Measurements from ENCODE around the gene JPT2. TPM values are rescaled to one million over a fixed set of nuclear protein-coding genes. Genes with fewer than 3 reads are reported as not detected.
"Not testable (repeated sequence)": the region's sequence is repeated elsewhere in the genome, so short reads cannot be mapped to it uniquely, and the experiment has no call there.

JPT2 gene
- polyA plus RNA-seq, 4 donors = 76.4 to 95.3 (median 82.2) TPM

DNA sequence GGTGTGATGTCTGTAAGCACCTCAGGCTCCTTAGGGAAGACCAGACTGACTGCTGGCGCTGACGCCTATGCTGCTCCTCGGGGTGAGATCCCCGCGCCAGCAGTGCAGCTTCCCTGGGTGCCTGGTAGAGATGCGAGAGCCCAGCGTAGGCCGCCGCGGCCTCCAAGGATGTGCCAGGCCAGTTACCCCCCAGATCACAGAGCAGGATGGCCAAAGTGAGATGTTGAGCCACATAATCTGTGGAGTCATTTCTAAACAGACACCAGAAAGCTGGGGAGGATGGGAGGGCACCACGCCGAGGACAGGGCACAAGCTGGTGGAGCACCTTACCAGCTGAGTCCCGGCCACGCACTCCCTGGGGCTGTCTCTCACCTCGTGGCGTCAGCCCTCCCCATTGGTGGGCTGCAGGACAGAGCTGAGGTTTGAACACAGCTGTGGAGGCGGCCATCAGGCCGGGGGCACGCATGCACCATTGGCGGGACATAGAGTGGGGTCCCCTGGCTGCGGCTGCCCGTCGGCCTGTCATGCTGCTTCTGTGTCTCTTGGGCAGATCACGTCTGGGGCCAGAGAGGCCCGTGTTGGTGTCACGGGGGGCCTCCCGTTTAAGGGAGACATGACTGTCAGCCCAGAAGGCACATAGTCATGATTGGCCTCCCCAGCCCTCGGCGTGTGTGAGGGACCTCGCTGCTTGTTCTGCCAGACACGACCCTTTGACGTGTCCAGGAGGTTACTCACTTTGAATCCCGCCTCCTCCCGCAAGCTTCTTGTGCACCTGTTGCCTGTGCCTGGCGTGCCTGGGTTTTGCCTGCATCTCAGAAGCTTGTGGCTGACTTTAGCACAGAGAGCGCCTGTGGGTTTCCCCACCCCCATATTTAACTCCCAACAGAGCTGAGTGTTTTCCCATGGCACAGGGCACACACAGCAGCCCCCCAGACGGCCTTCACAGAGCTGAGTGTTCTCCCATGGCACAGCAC, 49.9 kb downstream of the JPT2 start:
- no peak for DNase-seq (ENCODE audit: low read depth in 4 of 4, low spot score in 3 of 4)

DNA sequence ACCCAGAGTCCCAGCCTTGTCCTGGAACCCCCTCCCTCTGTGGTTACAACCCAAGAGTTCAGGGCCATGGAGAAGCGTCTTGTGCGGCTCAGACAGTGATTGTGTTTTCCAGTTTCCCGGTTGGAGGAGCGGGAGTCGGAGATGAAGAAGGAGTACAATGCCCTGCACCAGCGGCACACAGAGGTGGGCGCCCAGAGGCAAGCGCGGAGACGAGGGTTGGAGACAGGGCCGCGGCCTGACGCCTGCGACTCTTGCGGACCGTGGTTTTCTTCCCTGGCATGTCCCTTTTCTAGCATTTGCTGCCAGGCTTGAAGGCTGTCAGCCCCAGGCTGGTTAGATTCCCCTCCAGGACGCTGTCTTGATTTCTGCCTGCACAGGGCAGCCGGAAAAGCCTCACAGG, 50.9 kb downstream of the JPT2 start:
- no peak for DNase-seq (ENCODE audit: low read depth in 4 of 4, low spot score in 3 of 4)

- no peak for DNase-seq (ENCODE audit: low read depth in 4 of 4, low spot score in 3 of 4)
These were observed 51.4 kb downstream of the JPT2 start for GRCh38 chr16:1729445-1729844.

DNA sequence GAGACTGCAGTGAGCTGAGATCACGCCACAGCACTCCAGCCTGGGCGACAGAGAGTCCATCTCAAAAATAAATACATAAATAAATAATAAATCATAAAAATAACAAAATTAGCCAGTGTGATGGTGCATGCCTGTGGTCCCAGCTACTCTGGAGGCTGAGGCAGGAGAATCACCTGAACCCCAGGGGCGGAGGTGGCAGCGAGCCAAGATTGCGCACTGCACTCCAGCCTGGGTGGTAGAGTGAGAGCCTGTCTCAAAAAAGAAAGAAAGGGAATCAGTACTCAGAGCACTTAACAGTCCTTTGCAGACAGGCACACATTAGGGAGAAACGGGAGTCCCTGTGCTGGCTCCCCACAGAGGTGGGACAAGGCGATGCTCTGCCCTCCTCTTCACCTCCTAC, 53.0 kb downstream of the JPT2 start:
- no peak for DNase-seq (ENCODE audit: low read depth in 4 of 4, low spot score in 3 of 4)

- DNase-seq (ENCODE audit: low read depth in 4 of 4, low spot score in 3 of 4) = no peak
These were observed 53.5 kb downstream of the JPT2 start for GRCh38 chr16:1731603-1732002.

DNA sequence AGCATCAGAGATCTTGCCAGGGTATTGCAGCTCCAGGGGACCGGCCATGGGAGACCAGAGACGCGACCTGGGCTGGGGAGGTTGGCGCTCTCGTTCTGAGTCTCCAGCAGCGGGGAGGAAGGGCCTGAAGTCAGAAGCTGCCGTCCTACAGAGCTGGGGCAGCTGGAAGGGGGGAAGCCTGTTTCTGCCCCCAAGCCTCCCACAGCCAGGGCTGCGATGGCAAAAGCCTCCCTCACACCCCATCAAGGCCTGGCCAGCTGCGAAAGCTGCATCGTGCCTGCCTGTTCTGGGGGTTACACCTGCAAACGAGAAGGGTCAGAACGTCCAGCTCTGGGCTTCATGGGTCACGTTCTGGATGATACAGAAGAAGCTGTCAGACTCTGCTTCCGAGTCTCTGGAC, 54.0 kb downstream of the JPT2 start:
- DNase-seq (ENCODE audit: low read depth in 4 of 4, low spot score in 3 of 4) = no peak

DNA sequence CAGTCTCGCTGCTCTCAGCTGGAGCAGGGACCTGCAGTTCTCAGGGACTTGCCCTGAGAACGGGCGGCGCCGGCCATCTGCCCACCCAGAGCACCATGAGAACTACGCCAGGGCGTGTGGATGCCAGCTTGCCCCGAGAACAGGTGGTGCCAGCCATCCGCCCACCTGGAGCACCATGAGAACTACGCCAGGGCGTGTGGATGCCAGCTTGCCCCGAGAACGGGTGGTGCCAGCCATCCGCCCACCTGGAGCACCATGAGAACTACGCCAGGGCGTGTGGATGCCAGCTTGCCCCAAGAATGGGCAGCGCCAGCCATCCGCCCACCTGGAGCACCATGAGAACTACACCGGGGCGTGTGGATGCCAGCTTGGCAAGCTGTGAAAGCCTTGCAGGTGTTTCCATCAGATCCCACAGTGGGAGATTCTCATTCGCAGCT, 54.5 kb downstream of the JPT2 start:
- not testable (repeated sequence) for DNase-seq (ENCODE audit: low read depth in 4 of 4, low spot score in 3 of 4)

DNA sequence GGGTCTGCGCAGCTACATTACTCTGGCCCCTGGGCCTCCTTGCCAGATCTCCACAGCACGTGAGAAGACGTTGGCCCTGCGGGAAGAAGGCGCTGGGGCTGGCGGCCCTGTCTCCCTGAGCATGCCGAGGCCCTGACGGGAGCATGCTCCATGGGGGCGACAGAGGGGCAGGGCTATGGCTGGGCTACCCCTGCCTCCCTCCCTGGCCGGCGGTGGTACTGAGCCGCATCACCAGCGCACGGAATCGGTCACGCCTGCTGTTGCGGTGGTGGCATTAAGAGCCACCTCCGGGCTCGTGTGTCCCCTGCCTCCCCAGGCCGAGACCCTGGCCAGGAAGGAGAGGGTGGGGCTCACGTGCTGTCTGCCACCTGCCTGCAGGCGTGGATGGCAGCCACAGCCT, 56.0 kb downstream of the JPT2 start:
- DNase-seq (ENCODE audit: low read depth in 4 of 4, low spot score in 3 of 4) = no peak

DNA sequence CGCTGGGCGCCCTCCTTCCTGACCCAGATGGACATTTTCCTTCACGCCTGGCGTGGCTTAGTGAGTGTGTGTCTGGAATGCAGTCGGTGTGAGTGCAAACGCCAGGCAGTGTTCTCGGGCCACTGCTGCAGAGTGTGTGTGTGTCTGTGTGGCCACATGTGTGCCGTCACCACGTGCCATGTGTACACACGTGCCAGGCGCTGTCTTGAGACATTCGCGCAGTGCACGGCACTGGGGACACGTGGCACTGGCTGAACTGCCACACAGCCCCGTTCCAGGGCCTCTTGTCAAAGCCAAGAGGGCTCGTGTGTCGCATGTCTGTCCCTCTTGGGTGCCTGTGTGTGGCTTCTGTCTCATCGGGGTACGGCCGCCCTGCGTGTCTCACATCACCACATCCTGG, 56.7 kb downstream of the JPT2 start:
- DNase-seq (ENCODE audit: low read depth in 4 of 4, low spot score in 3 of 4) = no peak

GRCh38 chr16:1740234-1740633, 62.2 kb downstream of the JPT2 start:
- no peak for DNase-seq (ENCODE audit: low read depth in 4 of 4, low spot score in 3 of 4)

DNA sequence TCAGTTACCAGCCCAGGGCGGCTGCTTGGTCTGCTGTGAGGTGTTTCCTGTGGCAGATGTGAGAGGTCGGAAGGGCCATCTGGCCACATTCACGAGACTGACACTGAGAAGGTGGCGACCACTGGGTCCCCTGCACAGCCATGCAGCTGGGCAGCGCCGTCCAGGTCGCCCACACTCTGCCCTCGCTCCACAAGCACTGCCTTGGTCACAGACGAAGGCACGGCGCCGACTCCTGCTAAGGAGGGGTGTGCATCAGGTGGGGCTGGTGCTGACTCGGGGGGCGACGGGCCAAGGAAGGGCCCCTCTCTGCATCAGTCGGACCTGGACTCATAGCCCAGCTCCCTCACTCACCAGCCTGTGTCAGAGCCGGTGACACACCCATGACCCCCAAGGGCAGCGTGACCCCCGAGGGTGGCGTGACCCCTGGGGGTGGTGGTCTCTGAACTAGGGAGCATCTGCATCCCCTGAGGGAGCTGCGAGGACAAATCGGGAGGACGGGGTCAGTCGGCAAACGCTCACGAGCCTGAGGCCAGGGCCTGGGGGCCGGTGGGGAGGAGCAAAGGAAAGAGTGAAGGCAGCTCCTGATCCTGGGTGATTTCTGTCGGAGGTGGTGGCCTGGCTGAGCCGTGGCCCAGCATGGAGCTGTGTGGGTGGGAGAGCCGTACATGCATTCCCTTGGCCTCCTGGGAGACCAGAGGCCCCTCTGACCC, 62.9 kb downstream of the JPT2 start:
- DNase-seq (ENCODE audit: low read depth in 4 of 4, low spot score in 3 of 4) = no peak

DNA sequence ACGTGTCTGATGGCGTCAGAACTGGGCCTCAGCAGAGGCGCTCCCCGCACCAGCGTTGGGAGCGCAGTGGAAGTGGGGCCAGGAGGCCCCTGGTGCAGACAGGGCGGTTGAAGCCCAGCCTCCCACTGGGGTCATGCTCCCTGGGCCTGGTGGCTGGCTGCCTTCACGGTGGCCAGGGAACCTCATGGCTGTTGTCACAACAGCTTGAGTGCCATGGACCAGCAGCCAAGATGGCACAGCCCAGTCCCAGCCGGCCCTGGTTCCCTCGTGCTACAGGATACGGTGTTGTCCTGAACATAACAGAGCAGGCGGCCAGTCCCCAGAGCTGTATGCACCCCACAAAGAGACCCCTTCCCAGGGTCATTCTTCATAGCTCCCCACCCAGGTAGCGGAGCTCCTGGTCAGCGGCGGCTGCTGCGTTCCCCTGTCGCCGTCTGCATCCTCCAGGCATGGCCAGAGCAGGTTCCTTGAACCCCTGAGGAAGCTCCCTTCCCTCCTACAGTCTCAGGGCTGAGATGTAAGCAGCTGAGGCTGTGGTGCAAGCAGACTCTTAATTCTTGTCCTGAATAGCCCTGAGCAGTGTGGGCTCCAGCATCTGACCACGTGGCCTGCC, 63.6 kb downstream of the JPT2 start:
- DNase-seq (ENCODE audit: low read depth in 4 of 4, low spot score in 3 of 4) = no peak

DNA sequence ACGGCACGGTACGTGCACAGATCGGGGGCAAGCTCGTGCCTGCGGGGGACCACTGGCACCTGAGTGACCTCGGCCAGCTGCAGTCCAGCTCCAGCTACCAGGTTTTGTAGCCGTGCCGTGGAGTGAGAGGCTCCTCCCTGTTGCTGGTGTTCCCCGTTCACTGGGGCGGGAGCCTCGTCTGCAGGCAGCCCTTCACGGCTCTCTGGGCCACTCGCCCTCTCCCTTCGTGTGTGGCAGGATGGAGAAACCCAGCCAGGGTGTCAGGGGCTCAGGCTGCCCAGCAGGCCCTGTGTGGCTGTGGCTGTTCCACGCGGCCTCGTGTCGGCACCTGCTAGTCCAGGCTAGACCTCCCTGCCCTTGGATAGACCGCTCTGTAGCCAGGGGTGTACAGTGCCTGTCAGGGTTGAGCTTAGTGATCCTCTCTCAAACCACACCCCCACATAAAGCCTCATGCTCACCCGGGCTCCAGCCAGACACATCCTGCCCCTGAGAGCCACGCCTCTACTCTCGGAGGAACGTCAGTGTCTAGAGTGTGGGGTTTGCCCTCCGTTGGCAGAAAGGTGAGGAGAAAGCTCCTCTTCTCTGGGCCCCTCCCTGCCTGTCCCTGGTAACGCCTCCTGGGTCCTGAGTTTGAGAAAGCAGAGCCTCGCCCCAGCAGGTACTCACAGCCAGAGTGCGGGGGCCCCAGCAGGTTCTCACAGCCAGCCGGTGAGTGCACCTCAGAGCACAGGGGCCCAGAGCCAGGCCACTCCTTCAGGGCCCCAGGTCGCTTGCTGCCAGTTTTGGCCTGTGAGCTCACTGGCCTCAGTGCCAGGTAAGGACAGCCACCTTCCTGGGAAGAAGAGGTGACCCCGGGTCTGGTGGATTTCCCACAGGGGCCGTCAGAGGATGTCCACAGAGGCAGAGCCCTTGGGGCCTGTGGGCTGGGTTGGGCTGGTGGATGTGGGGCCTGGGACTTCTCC, 65.6 kb downstream of the JPT2 start:
- no peak for DNase-seq (ENCODE audit: low read depth in 4 of 4, low spot score in 3 of 4)

GRCh38 chr16:1744338-1744840, 66.3 kb downstream of the JPT2 start:
- DNase-seq (ENCODE audit: low read depth in 4 of 4, low spot score in 3 of 4) = no peak

DNA sequence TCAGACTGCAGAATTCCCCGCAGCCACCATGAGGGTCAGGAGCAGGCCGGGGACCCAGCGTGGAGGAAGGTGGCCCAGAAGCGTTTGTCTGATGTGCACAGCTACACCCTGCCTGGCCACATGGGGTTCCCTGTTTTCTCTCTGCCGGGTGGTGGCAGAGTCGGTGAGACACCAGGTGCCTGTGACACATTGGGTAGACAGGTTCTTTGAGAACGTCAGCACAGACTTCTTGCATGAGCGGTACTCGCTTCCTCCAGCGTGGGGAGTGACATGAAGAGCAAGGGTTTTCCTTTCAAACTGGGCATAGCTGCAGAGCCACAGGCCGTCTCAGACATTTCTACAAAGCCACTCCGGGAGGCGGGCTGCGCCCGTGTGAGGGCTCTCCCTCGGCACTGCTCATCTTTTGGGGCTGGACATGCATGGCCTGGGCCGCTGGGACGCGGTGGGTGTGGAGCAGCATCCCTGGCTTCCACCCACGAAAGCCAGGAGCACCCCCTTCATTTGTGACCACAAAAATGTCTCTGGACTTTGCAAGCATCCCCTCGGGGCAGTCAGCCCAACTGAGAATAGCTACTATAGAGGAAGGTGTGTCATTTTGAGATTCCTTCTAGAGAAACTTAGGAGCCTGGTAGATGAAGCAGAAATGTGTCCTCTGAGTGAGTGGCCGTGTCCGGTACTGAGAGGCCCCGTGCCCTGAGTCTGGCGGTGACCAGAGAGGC, 67.3 kb downstream of the JPT2 start:
- no peak for DNase-seq (ENCODE audit: low read depth in 4 of 4, low spot score in 3 of 4)

DNA sequence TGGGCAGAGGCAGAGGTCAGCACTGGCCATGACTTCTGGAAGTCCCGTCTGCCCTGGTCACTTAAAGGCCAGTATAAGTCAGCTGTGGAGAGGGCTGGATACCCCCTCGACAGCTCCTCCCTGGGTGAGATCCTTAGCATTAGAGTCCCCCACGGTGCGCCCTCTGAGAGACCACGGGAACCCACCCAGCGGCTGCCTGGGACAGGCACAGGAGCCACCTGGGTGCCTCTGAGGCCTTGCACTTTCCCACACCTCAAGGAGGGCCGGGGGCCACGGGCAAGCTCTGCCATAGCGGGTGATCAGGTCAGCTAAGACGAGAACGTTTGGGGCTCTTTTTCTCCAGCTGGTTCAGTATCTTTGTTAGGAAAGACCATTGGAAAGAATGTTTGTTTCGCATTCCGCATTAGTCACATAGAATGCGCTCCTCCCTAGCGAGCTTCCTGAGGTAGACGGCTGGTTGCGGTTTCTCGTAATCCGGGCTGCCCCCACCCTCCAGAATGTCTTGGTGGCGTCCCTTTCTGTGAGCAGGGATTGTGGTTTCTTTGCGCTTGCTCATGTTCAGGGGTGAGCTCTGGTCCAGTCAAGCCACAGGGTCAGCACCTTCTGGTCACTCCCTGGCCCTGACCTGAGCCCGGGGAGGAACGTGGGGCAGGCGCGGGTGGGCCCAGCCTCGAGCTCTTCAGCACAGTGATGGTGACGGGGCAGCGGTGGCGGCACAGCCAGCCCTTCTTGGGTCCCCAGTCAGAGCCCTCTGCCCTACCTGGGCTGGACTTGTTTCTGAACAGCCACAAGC, 68.0 kb downstream of the JPT2 start:
- DNase-seq (ENCODE audit: low read depth in 4 of 4, low spot score in 3 of 4) = no peak

DNA sequence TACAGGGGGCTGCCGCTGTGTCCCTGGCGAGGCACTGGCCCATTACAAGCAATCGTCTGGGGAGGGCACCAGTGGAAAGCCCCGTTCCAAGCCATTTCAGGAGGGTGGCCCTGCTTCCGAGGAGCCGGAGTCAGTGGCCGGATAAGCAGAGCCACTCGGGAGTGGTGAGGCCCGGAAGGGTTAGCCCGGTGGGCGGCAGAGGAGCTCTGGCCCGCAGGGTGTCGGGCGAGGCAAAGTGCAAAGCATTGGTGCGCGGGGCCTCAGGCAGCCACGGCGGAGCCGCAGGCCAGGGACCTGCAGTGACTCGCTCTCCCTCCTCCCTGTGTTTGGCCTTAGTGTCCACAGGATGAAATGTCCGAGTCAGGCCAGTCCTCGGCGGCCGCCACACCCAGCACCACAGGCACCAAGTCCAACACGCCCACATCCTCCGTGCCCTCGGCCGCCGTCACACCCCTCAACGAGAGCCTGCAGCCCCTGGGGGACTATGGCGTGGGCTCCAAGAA, 68.7 kb downstream of the JPT2 start:
- no peak for DNase-seq (ENCODE audit: low read depth in 4 of 4, low spot score in 3 of 4)

- no peak for DNase-seq (ENCODE audit: low read depth in 4 of 4, low spot score in 3 of 4)
These were observed 69.9 kb downstream of the JPT2 start for GRCh38 chr16:1747934-1748333.
